Stimulated activated CD4-positive, alpha-beta T cell treated with anti-CD3 and anti-CD28 coated beads, Interleukin-1b, Interleukin-23, amount 100 ng/mL, for 24 hours (primary cell): ENCODE results near the gene ACYP1.

ENCODE experiments used
- DNase-seq, 4 experiments: peaks; one replicate each; pipeline ENCODE4 v3.0.0-alpha.2; 2020; ENCODE audit warnings: low read depth in 4 of 4, low spot score in 1 of 4

Gene ACYP1

DNA sequence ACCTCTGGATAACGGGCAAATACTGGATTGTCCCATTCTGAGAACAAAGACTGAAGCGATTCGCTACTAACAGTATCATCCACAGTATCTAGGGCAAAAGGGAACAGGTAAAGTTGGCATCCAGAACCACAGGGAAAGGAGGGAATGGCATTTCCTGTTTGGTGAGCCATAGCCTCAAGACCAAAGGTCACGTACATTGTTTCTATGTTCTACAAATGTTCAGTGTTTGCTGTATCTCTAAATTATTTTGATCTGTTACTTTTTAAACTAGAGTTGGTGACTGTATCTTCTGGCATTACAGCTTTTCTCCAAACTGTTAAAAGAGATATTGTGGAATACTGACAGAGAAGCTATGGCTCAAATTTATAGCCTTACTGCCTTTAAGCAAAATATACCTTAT is 22.2 kb downstream of the ACYP1 start:
- no peak for DNase-seq

DNA sequence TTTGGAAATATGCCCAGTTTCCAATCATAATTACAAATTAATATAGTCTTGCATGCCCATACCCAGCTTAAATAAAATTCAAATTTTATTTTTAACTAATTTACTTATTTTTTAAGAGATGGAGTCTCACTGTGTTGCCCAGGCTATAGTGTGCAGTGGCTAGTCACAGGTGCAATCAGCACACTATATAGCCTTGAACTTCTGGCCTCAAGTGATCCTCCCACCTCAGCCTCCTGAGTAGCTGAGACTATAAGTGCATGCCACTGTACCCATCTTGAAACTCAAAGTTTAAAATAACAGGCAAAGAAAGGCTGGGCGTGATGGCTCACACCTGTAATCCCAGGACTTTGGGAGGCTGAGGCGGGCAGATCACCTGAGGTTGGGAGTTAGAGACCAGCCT is 22.9 kb downstream of the ACYP1 start:
- no peak for DNase-seq

DNA sequence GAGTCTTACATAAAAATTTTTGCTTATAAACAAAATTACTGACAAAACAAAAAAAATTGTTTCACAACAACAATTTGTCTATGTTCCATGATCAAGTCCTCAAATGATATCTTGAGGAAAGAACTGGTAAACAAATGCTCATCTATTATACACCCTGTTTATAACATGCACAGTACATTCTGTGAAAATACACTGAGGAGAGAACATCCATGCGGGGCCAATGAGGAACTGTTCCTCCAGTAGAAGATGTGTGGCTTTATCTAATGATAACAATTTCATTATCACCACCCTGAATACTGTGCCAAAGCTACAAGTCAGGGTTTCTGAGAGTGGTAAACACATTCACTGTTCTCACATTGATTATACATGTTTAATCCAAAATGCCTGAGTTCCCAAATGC is 23.3 kb downstream of the ACYP1 start:
- no peak for DNase-seq

DNA sequence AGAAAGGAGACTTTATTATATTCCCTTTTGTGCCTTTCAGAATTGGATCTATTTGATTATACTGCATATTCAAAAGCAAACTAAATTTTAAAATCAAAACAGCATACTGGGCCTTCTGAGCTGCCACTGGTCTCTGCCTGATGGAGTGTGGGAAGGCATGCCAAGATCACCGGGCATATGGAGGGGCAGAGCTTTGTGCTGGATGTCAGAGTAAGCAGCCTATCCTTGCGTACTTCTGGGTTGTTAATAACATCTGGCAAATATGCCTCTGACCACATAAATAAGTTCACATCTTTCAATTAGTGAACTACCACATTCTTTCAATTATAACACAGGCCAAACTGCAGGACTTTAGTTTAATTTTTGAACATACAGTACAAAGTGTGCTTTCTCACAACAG is 30.9 kb downstream of the ACYP1 start:
- no peak for DNase-seq

DNA sequence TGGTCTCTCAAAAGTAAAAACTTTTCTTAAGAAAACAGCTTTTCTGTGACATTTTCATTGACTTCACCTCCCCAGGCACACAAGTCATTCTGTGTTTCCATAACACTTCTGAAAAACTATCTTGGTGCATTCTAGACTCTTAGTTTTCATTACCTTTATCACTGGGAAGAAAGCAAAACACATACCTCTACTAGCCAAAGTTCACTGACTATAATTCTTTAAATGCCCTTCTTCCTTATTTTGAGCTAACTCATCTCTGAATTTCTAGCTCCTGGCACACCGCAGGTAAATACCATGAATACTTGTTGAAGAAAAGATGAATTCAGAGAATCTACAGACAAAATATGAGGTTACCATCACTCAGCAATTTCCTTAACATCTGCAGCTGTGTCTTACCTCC is 33.7 kb downstream of the ACYP1 start:
- DNase-seq: no peak

DNA sequence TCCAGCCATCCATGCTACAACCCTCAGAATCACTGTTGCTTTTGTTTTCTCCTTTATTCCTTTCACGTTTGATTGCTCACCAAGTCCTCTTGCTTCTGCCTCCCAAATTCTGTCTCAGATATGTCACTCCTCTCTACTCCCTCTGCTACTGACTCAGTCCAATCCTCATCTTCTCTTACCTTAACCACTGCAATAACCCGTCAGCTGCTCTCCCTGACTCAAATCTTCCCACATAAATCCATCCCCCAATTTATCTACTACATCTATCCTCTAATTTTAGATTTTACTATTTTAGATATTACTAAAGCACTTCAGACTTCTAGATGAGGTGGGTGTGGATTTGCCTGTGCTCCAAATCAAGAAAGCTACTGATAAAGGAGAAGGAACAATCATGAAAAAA is 37.9 kb downstream of the ACYP1 start:
- DNase-seq: no peak

DNA sequence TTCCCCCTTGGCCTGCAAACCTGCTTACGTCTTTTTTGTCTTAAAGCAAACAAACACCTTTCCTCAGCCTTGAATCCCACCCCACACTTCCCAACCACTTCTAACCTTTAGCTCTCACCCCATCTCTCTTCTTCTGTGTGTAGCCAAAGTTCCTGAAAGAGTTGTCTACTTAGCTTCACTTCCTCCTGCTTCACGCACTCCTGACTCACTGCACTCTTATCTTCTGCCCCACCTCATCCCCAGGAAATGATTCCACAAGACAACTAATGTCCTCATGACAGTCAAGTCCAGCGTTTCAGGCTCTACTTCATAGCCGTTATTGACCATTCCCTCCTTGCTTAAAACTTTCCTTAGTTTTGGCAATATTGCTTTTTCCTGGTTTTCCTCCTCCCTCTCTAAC is 38.7 kb downstream of the ACYP1 start:
- no peak for DNase-seq

DNA sequence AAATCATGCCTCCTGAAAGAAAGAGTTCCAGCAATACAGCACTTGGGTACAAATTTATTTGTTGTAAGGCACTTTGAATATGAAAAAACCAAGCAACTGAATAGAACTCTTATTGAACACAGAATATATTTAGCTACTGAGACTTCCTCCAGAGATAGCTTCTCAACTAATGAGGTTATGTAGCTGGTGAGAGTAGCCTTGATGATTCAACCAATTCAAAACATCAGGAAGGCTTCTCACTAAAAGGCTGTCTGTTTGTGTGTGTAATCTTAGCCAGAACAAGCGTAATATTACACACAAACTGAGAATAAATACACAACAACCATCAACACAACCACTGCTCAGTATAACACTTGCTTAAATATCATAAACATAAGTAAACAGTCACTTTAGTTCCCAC is 40.7 kb downstream of the ACYP1 start:
- DNase-seq: no peak

DNA sequence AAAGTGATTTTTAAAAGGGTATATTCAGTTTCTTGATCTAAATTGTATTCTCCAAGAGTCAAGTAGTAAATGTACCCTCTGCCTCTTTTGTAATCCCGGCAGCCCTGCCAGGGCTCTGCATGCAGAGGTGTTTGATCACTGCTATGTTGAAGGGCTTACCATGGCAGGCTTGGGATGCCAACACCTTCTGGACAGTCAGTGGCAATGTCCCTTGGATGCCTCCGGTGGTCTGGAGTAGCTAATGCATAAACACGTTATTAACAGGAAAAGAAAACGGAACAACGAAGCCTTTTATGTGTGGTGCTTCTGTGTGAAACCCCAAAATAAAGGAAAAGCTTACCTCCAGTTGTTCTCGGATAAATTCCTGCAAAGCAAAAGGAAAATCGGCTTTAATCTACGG is 41.2 kb downstream of the ACYP1 start:
- no peak for DNase-seq

DNA sequence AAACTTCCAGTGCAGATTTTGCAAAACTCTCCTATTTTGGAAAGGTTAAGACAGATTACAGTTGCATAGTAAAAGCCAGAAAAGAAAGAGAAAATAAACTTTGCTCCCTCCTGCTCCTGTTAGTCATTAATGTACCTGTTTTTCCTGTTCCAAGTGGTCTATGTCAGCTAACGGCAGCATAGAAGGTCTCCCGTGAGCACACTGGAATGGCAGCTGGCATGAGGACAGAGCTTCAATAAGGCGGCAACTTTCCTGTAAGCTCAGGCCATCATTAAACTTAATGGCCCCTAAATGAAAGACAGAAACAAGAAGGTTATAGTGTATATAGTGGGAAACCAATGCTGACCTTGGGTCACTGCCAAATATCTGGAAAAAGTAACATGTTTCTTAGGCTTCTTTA is 45.1 kb downstream of the ACYP1 start:
- no peak for DNase-seq

DNA sequence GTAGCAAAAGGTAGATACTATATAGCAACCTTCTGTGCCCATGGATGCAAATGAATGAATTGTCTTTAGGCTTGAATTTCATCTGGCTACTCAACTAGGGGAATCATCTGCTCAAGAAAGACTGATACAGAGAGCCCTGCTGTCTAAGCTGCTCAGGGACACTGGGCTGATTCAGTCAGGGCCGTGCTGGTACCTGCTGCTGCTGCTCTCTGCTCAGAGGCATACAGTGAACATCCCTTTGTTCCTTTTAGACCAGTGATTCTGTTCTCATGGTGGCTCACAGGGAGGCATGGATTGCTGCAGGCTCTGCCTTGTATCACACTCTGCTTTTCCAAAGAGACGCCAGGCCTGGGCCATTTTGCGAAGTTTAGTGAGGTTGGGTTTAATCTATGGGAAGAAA is 47.0 kb downstream of the ACYP1 start:
- DNase-seq: no peak

DNA sequence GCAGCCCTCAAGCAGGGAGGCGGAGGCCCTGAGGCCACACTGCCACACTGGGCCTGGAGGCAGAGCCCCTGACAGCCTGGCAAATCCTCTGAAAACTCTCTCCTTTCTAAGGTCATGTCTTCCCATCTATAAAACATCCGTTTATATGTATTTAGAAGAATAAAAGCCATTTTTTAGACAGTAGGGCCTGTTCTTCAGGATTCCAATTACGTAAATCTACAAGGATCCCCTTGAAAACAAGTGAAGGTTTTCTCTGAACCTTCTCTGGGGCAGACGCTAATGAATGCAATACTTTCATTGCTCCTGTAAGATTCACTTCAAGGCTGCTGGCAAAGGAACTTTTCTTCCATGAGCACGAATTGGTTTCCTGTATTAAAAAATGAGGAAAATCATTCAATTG is 48.3 kb downstream of the ACYP1 start:
- no peak for DNase-seq

DNA sequence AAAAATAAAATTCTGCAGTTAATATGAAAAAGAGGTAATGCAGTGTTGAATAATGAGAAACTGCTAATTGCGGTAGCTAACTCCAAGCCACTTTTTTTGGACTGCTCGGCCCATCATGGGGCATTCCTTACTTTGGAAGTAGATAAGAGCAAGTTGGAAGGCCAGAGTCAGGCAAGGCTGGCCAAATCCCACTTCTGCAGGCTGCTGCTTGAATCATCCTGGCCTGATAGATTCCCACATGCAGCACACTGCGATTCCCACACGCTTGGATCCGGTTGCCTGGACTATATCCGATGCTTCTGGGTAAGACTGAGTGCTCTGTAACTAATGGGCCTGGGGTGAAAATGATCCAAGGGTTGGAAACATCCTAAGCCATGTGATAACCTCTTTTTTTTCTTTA is 50.5 kb downstream of the ACYP1 start:
- no peak for DNase-seq

DNA sequence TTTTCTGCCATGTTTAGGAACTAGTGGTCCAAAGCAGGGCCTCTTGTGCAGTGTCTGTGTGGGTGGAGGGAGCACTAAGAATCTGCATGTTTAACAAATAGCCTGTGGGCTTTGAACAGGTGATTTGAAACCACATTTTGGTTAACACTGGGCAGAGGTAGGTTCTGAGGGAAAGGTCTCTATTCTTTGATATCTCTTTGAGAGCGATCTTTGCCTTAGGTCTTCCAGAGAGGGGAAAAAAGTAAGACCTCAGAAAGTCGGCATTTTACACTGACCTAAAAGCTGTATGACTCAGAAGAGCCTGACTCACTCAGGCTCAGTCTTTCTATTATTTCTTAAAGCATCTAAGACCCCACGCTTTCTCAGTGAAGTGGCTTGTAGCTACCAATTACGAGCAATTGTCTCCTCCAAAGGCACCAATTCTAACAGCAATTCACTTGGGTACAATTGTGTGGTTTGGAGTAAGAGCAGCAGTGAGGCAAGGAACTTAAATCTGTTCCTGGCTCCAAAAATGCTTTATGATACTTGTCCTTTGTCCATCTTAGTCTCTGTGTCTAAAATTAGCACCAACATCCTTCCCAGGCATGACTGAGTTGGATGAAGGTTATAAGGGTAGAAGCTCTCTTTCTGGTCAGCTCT is 52.3 kb downstream of the ACYP1 start:
- DNase-seq: peak in 1 of 4 experiments; percentile 3

DNA sequence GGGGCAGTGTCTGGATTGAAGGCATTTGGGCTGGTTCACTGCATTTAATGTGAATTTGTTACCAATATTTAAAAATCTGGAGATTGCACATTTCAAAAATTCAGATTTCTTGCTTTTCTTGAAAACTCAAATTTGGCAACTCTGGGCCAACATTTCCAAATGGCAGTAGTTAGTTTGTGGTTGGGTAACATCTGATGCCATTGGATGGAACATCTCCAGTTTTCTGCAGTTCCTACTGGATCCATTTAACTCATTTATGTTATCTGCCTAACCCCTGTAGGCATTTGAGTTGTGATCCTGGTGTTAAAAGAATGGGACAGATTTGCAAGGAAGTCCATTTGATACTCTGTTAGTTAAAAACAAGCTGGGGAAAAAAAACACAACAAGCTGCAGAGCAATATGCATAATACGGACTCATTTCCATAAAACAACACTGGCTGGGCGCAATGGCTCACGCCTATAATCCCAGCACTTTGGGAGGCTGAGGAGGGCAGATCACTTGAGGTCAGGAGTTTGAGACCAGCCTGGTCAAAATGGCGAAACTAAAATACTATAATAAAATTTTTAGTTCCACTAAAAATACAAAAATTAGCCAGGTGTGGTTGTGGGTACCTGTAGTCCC is 53.2 kb downstream of the ACYP1 start:
- DNase-seq: no peak

DNA sequence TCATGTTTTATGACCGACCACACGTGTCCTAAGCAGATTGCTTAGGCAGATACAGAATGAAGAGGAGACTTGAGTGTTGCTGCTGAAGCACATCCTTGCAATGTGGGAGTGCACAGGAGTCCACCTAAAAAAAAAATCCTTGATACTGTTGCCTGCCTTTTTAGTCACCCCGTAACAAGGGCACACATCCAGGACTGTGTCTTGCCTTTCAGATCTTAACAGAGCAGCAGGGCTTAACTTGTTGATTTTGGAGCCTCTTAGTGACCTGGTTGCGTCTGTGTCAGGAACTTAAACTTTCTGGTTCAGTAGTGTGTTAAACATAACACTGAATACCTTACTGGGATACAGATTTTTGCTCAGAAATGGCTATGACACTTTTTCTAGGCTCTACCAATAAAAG is 54.6 kb downstream of the ACYP1 start:
- DNase-seq: no peak

DNA sequence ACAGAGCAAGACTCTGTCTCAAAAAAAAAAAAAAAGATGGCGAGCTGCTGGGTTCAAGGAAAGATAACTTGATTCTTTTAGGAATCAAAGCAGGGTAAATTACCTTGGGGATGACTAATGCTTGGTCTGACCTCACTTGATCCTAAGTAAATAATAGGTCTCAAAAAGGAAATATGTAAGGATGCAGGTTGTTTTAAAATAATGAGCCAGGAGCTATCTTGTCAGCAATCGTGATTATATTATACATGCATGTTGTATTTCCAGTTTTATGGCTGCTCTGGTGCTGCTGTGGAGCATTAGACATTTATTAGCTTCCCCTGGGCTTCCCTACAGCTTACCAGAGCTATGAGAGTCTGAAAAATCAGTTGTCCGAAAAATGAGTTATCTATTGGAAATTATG is 58.5 kb downstream of the ACYP1 start:
- DNase-seq: no peak

DNA sequence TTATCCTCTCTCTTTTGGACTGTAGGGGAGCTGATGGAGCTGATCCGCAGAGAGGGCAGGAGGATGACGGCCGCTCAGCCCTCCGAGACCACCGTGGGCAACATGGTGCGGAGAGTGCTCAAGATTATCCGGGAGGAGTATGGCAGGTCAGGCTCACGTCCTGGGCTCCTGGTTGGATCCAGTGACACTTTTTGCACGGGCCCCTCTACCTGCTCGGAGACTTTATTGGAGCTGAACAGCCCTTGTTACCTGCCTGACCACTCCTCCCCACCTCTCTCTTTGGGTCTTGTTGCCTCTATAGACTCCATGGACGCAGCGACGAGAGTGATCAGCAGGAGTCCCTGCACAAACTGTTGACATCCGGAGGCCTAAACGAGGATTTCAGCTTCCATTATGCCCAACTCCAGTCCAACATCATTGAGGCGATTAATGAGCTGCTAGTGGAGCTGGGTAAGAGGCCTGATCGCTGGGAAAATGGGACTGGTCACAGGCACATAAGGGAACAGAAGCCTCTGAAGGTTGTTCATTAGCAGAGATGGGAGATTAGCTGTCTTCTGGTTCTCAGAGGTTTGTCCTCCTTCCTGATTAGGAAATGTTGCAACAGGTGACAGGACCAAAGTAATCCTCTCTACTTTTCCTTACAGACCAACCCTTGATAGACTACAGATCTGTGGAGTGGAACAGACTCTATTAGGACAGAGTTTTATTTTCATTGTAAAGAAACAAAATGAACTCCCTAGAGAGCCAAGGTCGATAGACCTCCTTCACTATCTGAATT is 60.4 kb downstream of the ACYP1 start:
- DNase-seq: no peak
